Astrocyte of the cerebellum (primary cell): ENCODE results near the gene ATG12.

ENCODE experiments used
- DNase-seq: peaks from one replicate; pipeline ENCODE4 v3.0.0-alpha.2; 2011; ENCODE audit warnings: low read depth
- H3K4me3 ChIP-seq: 2 replicates; pipeline ENCODE4 v1.5.1; 2011; ENCODE audit warnings: mild to moderate bottlenecking, low read depth, low read length, moderate library complexity
- CTCF ChIP-seq: IDR thresholded peaks from 2 replicates; pipeline ENCODE4 v1.5.1; 2012; ENCODE audit warnings: low read length, low read depth, moderate library complexity, mild to moderate bottlenecking; ENCODE audit errors: missing control alignments
- in situ Hi-C: cut with HindIII; loops from 2 replicates; pipeline ENCODE4 v1.10.0; 2017; ENCODE audit warnings: low sequenced_read_pairs

Gene ATG12

GRCh38 chr5:115855959-115856358 lies 14.6 kb upstream of the ATG12 start:
- no peak for TF ChIP-seq CTCF
- no peak overlapping the region for H3K4me3 ChIP-seq
- no peak for DNase-seq
- in situ Hi-C loops: no loop called here

GRCh38 chr5:115854139-115854538 lies 12.8 kb upstream of the ATG12 start:
- no peak for DNase-seq
- H3K4me3 ChIP-seq: no peak overlapping the region
- in situ Hi-C loops: no loop called here
- no peak for TF ChIP-seq CTCF

GRCh38 chr5:115850744-115851416 lies 9.5 kb upstream of the ATG12 start:
- no peak overlapping the region for H3K4me3 ChIP-seq
- in situ Hi-C loops: no loop called here
- TF ChIP-seq CTCF: no peak
- DNase-seq: no peak

- in situ Hi-C loops: no loop called here
- no peak for TF ChIP-seq CTCF
- no peak for DNase-seq
- H3K4me3 ChIP-seq: no peak overlapping the region
These were observed 8.0 kb upstream of the ATG12 start for GRCh38 chr5:115849258-115849798.

GRCh38 chr5:115847290-115847689 lies 5.9 kb upstream of the ATG12 start:
- DNase-seq: no peak
- in situ Hi-C loops: no loop called here
- no peak for TF ChIP-seq CTCF
- H3K4me3 ChIP-seq: no peak overlapping the region

GRCh38 chr5:115844321-115844817 lies 3.0 kb upstream of the ATG12 start:
- TF ChIP-seq CTCF: no peak
- DNase-seq: no peak
- H3K4me3 ChIP-seq: no peak overlapping the region
- in situ Hi-C loops: no loop called here
